ENCODE results near the gene PTCD1.
"Not testable (repeated sequence)": the region's sequence is repeated elsewhere in the genome, so short reads cannot be mapped to it uniquely, and the experiment has no call there.

Gene PTCD1

GRCh38 chr7:99451936-99452335, 13.3 kb upstream of the PTCD1 start:
- DNase-seq (ENCODE audit: low read depth), result no peak

GRCh38 chr7:99449326-99449725, 10.7 kb upstream of the PTCD1 start:
- DNase-seq (ENCODE audit: low read depth), result no peak

GRCh38 chr7:99448855-99449254, 10.3 kb upstream of the PTCD1 start:
- DNase-seq (ENCODE audit: low read depth), result no peak

- no peak for DNase-seq (ENCODE audit: low read depth)
These were observed 9.3 kb upstream of the PTCD1 start for GRCh38 chr7:99447943-99448342.

GRCh38 chr7:99446096-99446495, 7.5 kb upstream of the PTCD1 start:
- no peak for DNase-seq (ENCODE audit: low read depth)

DNA sequence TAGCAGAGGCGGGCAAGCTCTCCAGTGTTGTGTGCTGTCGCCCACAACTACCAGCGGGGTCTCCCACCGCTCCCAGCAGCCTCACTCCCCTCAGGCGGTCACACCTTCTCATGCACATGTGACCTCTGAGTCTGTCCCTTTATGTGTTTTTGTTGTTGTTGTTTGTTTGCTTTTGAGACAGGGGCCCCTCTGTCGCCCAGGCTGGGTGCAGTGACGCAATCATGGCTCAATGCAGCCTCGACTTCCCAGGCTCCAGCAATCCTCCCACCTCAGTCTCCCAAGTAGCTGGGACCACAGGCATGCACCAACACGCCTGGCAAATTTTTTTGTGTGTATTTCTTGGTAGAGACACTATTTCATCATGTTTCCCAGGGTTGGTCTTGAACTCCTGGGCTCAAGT, 1.6 kb upstream of the PTCD1 start:
- DNase-seq (ENCODE audit: low read depth), result peak; percentile 62

DNA sequence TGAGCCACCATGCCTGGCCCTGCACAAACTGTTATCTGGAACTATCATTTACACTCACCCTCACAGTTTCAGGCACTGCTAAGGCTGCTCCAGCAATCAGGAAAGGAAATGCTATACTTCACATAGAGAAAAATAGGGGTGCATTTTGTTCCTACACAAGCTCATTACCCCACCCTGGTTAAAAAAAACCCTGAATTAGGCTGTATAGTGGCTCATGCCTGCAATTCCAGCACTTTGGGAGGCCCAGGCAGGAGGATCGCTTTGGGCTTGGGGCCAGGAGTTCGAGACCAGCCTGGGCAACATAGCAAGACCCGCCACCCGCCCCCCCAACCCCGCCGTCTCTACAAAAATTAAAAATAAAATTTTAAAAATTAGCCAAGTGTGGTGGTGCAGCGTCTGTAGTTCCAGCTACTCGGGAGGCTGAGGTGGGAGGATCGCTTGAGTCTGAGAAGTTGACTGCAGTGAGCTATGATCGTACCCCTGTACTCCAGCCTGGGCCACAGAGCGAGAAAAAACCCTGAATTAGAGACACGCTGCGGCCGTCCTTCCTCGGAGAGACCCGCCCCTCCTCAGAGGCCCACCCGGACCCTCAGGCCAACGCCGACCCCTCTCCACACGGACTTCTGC, 539 bp downstream of the PTCD1 start:
- peak; percentile 6 for DNase-seq (ENCODE audit: low read depth)

- DNase-seq (ENCODE audit: low read depth), result no peak
These were observed 5.4 kb downstream of the PTCD1 start for GRCh38 chr7:99433158-99433557.

GRCh38 chr7:99431756-99432540, 6.7 kb downstream of the PTCD1 start:
- DNase-seq (ENCODE audit: low read depth), result not testable (repeated sequence)

DNA sequence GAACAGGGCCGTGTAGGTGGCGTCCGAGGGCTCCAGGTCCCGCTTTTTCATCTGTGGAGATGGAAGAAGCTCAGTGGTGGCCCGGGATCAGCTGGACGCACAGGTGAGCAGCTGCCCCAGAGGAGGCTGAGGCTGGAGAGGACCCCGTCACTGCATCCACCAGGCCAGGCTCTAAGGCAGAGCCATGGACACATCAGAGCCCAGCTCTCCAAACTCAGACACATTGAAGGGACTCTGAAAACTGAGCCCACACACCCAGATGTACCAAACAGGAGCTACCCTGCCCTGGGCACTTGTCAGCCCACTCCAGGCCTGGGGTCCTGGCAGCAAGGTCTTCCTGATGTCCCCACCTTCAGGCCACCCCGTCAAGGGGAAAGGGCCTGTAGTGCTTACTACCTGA, 8.8 kb downstream of the PTCD1 start:
- no peak for DNase-seq (ENCODE audit: low read depth)

GRCh38 chr7:99428972-99429566, 9.5 kb downstream of the PTCD1 start:
- no peak for DNase-seq (ENCODE audit: low read depth)

GRCh38 chr7:99424932-99425730, 13.5 kb downstream of the PTCD1 start:
- DNase-seq (ENCODE audit: low read depth), result no peak

- no peak for DNase-seq (ENCODE audit: low read depth)
These were observed 16.0 kb downstream of the PTCD1 start for GRCh38 chr7:99422625-99423024.

DNA sequence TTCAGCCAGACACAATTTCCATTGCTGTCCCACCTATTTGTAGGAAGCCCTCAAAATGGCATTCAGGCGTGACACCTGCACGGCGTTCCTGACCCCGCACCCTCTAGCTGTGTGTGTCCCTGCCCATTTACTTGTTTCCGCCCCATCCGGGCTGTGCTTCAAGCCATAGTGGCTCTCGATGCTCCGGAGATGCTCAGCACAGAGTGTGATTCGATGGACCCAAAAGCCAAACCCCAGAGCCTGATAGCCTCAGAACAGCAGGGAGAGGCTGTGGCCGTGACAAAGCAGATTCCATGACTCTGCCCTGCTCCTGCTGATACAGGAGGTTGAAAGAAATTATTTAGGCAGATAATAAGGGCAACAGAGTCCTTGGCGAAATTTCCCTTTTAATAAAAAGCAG, 16.4 kb downstream of the PTCD1 start:
- no peak for DNase-seq (ENCODE audit: low read depth)

DNA sequence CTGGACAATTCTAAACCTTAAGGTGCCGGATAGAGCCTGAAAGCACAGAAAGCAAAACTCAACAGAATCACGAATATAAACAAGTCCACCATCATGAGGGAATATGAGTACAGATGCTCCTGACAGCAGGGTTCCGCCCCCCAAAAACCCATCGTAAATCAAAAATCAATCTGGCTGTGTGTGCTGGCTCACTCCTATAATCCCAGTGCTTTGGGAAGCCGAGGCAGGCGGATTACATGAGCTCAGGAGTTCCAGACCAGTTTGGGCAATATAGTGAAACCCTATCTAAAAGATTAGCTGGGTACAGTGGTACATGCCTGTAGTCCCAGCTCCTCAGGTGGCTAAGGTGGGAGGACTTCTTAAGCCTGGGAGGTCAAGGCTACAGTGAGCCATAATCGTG, 17.6 kb downstream of the PTCD1 start:
- DNase-seq (ENCODE audit: low read depth), result no peak

DNA sequence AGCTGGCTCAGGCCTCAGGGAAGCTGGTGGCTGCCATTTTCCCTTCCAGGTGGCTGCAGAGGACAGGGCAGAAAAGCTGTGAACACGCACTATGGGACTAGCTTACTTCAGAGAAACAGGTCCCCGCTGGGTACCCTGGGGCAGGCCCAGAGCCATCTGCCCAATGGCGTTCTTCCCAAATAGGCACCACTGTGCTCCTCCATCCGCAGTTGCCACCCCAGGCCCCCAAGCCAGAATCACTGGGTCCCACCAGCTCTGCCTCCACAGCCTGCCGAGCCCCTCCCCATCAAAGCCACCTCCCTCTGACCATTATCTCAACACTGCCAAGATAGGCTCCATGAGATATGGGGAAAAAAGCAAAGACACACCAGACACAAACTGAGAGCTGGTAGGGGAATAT, 18.4 kb downstream of the PTCD1 start:
- DNase-seq (ENCODE audit: low read depth), result no peak

- DNase-seq (ENCODE audit: low read depth), result no peak
These were observed 19.1 kb downstream of the PTCD1 start for GRCh38 chr7:99419323-99420021.

GRCh38 chr7:99418260-99418659, 20.3 kb downstream of the PTCD1 start:
- no peak for DNase-seq (ENCODE audit: low read depth)

DNA sequence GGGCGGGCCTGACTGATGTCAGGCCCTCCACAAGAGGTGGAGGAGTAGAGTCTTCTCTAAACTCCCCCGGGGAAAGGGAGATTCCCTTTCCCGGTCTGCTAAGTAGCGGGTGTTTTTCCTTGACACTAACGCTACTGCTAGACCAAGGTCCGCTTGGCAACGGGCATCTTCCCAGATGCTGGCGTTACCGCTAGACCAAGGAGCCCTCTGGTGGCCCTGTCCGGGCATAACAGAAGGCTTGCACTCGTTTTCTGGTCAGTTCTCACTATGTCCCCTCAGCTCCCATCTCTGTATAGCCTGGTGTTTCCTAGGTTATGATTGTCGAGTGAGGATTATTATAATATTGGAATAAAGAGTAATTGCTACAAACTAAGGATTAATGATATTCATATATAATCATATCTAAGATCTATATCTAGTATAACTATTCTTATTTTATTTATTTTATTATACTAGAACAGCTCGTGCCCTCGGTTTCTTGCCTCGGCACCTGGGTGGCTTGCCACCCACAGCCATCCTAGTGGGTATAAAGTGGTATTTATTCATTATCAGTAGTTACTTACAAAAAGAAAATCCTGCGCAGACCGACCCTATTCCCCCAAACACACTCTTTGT, 23.0 kb downstream of the PTCD1 start:
- peak; percentile 70 for DNase-seq (ENCODE audit: low read depth)

DNA sequence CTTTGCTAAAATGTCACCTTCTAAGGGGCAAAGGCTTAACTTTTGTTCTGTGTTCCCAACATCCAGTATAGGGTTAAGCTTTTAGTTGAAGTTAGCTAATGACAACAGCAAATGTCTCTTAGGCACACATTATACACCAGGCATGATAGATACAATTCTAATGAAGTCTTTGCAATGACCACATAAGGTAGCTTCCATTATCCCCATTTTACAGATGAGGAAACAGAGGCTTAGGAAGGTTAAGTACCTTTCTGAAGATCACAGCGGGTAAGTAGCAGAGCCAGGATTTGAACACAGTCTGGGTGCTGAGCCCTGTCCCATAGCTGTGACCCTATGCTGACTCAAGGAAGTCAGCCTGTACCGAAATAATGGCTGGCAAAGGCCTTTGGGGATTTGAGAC, 28.0 kb downstream of the PTCD1 start:
- no peak for DNase-seq (ENCODE audit: low read depth)

- DNase-seq (ENCODE audit: low read depth), result no peak
These were observed 28.8 kb downstream of the PTCD1 start for GRCh38 chr7:99409806-99410205.

GRCh38 chr7:99409192-99409572, 29.4 kb downstream of the PTCD1 start:
- no peak for DNase-seq (ENCODE audit: low read depth)
